Lung microvascular endothelial cell (primary cell): ENCODE measurements around the gene MTUS2. TPM values are rescaled to one million over a fixed set of nuclear protein-coding genes. Genes with fewer than 3 reads are reported as not detected.

Experiments
- DNase-seq, 2 donors: peaks; one replicate each; pipeline versions ENCODE4 v3.0.0 to v3.0.0-alpha.2; 2010; ENCODE audit warnings: low read depth in 2 of 2
- total RNA-seq: library from RNA; depleted of rRNA; stranded (reverse); fragments of >200 nt; gene quantifications from 2 replicates; pipeline ENCODE4 v1.2.1, GENCODE V29; 2014

MTUS2 gene
- total RNA-seq, 1 donor from 2014 or later, result not detected

DNA sequence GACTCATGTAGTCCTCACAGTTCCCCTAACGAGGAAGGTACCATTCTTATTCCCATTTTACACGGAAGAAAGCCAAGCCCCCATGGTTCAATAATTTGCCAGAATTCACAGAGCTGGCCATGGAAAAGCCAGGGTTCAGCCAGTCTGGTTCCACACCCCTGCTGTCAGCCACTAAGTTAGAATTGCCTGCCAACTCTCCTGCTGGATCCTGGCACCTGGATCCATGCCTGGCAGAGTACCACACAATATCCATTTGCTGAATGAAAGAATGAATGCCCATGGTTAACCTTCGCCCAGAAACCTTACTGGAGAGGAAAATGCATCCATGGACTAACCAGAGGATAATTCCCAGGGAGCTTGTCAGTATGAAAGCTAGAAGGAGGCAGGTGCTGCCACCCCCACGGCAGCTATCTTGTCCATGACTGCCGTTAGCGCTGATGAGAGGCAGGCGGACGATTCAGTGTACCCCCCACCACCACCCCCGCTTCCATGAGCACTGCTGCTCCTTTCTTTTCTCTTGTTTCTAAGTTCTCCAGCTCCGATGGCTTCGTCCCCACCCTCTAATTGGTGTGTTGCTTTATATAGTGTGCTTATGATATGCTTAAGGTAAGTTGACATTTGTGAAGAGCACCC lies 660.9 kb downstream of the MTUS2 start:
- DNase-seq, result no peak

DNA sequence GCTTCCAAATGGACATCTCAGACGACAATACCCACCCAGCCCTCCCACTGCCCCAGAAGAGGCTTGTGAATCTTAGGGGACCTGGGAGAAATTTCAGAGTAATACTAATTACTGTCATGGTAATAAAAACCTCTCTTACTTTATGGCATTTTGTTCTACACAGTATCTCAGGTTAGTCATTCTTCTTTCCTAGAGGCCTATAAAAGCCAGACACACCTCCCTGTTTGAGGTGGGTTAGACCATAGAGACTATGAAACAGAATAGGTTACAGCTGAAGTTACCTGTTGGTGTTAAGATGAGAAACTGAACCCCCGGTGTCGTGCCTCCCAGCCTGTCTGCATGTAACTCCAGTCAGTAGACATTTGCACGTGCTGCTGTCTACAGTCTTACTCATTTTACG lies 661.5 kb downstream of the MTUS2 start:
- no peak for DNase-seq

DNA sequence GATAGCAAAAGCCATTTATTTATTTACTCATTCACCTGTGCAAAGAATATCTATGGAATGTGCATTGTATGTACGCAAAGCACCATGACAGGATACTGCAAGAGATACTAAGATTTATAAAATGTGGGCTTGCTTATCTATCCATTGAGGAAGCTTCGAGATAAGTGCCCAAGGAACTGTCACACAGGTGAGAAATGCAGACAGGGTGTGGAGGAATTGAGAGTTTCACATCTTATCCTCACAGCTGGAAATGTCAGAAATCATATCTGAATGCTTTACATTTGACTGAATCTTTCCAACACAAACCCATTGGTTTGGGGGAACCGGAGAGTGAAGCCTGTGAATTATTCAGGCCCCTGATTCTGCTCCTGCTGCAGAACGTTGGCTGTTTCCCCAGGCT lies 662.4 kb downstream of the MTUS2 start:
- DNase-seq, result no peak

DNA sequence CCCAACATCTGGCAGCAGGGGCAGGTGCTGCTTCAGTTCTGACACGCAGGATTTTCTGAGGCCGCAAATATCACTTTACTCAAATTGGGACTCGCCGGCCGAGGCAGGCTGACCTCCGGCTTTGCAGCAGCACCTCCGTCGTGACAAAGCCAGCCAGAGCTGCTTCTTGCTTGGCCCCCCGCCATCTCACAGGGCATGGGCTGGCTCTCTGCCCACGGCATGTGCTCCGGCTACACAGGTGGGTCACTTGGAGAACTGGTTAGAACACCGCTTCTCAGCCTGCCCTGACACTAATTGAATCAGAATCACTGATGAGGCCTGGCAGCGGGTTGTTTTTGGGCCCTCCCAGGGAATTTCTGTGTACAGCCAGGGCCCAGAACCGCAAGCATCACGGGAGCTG lies 663.1 kb downstream of the MTUS2 start:
- no peak for DNase-seq

DNA sequence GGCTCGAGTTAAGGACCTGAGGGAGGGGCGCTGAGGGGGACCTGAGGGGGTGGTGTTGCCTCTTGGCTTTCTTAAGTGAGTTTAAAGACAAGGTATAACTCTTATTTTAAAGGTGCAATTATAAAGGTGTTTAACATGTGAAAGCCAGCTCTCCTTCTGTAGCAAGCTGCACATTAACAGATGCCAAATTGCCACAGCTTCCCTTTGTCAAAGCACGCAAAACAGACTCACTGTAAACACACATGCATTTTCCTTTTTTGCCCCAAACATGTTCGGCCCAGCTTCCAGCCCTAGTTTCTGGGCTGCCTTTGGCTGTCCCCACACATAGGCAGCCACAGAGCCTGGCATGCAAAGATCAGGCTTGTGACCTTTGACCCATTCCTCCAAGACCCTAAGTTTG lies 663.5 kb downstream of the MTUS2 start:
- DNase-seq, result no peak

DNA sequence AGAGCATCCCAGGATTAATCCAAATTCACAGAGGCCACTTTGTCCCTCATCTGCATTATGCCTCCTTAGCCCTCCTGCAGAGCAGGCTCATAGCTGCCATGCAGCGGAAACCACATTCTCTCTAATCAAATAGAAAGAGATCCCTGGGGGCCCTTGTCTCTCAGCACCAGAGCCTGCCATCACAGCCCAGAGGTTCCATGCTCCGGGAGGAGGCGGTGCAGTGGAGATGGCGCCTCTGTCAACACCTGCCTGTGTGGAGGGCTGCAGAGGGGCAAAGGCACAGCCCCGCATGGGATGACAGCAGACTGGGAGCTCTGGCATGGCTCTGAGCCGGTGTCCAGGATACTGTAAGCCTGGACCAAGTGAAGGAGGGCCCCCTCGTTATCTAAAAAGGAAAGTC lies 664.1 kb downstream of the MTUS2 start:
- DNase-seq, result no peak

DNA sequence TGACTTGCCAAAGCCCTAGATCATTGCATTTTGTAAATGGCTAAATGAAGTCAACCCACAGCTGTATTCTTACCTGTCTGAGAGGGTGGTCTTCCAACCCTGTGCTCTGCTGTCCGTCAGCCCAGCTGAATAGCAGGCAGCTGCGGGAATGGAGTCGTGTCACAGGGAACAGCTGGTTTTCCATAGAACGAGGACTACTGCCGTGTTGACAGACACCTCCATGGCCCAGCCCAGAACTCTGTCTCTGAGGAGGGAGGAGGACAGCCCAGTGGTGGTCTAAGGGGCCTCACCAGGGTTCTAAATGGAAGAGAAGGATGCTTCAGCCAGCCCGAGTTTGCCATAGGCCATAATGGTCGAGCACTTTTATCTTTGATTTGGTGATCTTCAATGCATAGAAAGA lies 664.7 kb downstream of the MTUS2 start:
- DNase-seq, result no peak

DNA sequence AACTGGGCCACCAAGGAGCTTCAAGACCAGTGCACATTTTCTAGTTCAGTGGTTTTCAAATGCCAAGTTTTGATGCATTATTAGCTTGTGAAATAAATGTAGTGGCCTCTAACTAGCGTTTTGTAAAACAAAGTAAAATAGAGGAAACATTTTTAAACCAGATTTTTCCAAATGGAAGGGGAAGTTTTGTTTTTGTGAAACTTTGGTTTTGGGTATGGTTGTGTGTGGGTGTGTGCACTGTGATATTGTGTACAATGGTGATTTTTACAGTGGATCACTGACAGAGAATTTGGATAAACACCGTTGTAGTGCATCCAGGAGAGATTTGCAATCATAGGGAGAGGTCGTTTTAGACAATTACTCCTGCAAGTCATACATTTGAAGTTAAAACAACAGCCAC lies 666.4 kb downstream of the MTUS2 start:
- no peak for DNase-seq

DNA sequence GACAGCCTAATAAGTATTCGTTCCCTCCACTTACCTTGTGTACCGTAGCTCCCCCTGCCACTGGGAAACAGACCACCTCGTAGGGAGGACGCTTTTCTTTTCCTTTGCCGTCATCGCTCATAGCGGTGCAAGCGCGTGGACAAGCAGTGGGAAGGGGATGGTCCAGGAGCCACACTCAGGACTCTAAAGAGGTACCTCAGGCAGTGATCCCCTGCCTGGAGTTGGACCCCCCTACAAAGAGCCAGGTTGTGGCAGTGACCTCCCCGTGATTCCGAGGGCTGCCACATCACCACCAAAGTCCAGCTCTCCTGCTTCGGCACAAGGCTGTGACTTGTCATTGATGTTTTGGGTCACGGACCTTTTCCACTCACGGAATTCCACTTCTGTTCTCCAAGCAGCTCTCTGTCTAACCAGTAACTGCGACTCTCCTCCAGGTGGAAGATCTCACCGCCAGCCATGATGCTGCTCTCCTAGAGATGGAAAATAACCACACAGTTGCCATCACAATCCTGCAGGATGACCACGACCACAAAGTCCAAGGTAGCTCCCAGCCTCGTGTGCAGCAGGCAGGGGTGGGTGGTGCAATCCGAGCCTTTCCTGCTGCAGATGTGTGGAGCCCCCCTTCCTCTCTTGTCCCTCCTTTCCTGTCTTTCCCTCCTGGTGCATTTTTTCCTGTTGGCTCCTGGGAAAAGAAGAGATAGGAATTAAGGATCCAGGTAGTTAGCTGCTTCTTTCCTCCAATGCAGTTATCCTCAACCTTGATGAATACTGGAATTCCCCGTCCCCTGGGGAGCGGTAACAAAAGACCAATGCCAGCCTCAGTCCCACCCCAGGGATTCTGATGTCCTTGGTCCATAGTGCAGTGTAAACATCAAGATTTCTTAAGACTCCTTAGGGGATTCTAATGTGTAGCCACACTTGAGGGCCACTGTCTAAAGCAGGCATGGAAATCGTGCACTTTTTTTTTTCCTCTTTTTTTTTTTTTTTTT lies 667.6 kb downstream of the MTUS2 start:
- no peak for DNase-seq

DNA sequence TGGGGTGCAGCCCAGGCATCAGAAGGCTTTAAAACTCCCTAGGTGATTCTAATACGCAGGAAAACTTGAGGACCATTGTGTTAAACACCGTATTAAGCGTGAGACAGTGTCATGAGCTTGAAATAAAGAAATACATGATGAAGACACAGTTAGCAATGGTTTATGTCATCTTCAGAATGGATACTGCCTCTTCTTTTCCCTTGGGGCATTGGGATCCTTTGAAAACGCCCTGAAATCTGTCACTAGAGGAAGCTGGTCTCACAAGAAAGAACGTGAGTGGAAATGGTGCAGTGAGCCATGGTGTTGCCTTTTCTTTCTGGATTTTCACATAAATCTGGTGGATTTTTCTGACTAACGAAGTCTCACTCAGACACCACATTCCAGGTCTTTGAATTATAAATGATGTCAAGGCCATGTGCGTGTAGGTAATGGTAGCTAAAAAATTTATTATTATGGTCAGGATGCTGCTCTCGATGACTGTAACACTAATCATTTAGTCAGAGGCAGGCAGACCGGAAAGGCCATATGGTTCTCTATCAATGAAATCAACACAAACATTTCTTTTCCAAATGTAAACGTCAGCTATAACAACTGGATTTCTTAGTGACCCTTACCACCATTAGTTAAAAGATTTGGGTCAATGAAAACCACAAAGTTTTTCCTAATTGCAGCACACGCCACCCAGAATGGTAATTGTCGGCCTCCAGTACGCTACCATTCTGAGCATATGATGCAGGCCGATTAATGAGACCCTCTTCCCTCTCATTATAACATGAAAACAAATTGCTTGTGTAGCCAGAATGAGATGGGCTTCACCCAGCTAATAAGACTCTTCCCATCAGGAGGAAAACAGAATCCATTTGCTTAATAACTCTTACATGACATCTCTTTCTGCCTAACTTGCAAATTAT lies 669.8 kb downstream of the MTUS2 start:
- DNase-seq, result no peak

DNA sequence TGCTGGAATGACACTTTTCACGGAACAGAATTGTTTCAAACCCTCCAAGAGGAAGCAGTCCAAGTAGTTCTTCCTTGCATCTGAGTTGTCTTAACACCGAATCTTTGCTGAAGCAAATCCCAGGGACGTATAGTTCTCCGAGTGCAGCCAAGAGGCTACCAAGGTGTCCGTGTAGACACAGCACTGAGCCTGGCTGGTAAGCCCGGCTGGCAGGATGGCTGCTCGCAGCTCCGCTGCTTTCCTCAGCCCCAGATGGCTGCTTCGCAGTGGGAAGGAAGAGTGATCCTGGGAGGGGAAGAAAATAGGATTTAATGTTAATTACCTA lies 670.4 kb downstream of the MTUS2 start:
- no peak for DNase-seq

DNA sequence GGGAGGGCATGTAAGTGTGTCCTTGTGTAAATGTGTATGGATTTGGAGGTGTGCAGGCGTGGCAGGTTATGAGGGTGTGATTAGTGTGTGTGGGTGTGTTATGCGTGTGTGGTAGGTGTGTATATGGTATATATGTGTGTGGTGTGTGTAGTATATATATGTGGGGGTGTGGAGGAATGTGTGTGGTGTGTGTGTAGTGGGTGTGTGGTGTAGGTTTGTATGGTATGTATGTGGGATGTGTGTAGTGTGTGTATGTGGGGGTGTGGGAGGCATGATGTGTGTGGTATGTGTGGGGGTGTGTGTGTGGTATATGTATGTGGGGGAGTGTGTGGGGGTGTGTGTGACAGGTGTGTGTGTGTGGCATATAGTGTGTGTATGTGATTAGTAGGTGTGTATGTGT lies 671.1 kb downstream of the MTUS2 start:
- DNase-seq, result no peak

DNA sequence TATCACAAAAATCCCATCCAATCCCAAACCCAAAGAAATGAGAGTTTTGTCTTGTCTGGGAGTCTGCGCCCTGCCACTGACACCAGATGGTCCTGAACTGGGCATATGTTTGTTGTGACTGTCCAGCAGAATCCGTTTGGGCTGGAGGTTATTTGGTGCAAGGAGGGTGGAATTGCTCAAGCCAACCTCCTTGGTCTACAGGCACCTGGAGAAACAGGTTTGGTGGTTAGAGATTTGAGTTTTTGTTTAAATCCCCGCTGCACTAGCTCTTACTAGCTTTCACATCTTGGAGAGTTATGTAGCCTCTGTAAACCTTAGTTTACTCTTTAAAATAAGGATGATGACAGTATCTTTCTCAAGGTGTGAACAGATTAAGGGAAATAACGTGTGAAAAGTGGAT lies 673.7 kb downstream of the MTUS2 start:
- DNase-seq, result no peak

DNA sequence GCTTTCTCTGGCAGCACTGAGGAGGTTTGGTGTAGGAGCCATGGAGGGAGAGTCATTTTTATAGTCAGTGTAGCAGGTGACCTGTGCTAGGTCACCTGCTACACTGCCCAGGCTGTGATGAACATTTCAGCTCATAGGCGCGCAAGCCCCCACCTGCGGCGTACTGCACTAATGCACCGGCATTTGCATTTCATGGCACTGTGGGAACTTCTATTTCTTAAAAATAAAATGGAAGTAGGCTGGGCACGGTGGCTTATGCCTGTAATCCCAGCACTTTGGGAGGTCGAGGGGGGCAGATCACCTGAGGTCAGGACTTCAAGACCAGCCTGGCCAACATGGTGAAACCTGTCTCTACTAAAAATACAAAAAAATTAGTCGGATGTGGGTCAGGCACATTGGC lies 674.4 kb downstream of the MTUS2 start:
- DNase-seq, result no peak

DNA sequence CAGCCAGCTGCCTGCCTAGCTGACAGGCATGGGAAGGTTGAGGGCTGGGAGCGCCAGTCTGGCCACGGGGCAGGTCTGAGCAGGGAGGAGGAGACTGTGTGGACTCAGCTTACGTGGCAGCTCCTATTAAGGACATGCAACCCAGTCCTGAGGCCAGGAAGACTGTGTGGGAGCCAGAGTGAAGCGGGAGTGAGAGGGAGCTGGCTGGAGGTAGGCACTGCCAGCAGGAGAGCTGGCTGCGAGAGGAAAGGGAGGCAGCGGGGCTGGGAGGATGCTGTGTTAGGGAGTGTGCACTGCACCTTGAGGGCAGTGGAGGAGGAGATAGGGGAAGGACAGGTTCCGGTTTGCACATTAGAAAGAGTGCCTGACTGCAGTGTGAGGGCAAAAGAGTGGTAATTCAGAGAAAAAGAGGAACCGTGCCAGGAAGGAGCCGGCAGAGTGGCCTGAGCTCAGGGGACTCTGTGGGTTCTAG lies 676.1 kb downstream of the MTUS2 start:
- no peak for DNase-seq

DNA sequence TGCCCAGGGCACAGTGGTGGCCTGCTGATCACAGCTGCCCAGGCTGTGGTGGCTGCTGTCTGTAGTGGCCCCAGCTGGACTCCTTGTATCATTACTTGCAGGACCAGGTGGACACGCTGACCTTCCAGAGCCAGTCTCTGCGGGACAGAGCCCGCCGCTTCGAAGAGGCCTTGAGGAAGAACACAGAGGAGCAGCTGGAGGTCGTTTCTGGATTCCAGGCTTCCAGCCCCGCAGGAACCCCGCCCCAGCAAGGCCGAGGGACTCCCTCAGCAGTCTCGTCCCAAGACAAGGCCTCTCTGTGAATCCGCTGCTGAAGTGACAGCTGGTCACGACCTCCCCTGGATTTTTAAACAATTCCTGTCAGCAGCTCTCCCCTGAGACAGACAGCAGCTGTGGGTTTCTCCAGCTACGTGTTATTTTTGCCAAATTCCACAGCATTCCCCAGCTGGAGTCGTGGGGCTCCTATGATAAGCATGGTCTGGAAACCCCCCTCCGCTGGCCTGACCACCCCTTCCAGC lies 677.1 kb downstream of the MTUS2 start:
- DNase-seq, result no peak

DNA sequence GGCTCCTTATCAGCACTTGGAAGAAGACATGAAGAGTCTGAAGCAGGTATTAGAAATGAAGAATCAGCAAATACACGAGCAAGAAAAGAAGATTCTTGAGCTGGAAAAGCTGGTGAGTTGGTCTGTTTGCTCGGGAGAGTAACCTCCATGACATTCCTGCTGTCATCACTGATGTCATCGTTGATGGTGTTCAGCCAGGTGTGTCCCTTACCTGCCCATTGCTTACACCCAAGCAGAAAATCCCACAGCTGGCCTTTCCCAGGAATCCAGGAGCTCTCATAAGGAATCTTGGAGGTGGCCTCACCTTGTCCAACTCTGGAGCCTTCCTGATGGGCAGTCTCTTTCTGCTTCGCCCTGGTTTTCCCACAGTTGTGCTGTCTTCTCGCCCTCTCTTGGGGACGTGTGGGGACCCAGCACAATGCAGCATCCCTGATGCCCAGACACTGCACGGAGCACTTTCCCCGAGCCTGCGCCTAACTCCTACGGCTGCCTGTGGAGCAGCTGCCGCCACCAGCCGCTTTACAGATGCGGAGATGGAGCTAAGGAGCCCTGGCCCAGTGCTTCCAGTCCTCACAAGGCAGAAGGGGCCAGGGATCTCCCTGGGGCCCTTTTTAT lies 678.4 kb downstream of the MTUS2 start:
- no peak for DNase-seq

DNA sequence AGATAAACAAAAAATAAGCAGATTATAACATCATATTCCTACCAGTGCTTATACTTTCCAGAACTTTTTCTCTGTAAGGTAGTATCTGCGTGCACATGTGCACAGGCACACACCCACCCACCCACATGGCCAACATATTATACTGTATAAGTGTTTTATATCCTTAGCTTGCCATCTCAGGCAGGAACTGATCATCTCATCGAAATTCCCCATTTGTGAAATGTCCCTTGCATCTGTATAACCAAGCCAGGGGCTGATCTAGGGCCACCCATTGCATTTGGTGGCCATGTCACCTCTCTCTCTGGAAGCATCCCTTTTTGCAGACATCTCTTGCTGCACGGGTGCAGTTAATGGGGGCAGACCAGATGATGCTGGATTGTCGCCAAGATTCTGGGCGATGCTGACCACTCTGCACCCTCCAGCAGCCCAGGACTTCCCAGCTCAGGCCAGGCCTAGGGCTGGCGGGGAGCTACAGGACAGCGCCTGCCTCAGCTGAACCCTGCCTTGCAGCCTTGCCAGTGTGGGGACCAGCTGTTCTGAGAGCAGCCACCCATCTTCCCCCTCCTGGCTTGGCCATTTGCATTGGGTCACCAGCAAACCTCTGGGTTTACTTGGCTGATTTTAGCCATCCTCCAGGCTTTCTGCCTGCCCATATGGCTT lies 679.5 kb downstream of the MTUS2 start:
- no peak for DNase-seq

DNA sequence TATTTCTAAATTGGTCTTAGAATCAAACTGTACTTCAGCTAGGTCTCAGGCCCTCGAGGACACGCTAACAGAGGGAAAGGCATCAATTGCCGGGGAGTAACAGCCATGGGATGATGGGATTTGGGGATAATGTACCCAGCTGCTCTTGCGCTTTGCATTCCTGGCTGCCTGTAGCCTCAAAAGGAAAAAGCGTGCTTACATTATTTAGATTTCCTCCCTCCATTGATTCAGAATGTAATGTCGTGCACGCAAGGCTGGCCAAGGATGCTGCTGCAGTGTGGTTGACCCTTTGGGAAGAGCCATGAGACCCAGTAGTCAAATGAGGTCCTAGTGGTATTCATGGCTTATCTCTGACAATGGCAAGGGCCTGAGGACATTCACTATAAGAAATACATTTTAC lies 680.2 kb downstream of the MTUS2 start:
- no peak for DNase-seq

DNA sequence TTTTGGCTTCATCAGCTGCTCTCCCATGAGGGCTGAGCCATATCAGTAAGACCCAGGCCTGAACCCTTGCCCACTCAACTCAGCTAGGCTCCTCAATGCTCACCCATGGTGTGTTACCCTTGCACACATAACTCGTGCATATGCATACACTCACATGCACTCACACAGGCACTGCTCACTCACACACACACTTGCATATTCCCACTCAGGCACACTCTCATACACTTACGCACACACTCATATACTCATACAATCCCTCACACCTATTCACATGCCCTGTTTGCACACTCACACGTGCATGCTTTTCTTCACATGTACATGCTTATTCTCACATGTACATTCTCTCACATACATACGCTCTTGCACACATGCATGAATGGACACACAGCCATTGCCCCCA lies 681.5 kb downstream of the MTUS2 start:
- DNase-seq, result no peak
